Measurements from ENCODE around the gene HMCN2.

Gene HMCN2

DNA sequence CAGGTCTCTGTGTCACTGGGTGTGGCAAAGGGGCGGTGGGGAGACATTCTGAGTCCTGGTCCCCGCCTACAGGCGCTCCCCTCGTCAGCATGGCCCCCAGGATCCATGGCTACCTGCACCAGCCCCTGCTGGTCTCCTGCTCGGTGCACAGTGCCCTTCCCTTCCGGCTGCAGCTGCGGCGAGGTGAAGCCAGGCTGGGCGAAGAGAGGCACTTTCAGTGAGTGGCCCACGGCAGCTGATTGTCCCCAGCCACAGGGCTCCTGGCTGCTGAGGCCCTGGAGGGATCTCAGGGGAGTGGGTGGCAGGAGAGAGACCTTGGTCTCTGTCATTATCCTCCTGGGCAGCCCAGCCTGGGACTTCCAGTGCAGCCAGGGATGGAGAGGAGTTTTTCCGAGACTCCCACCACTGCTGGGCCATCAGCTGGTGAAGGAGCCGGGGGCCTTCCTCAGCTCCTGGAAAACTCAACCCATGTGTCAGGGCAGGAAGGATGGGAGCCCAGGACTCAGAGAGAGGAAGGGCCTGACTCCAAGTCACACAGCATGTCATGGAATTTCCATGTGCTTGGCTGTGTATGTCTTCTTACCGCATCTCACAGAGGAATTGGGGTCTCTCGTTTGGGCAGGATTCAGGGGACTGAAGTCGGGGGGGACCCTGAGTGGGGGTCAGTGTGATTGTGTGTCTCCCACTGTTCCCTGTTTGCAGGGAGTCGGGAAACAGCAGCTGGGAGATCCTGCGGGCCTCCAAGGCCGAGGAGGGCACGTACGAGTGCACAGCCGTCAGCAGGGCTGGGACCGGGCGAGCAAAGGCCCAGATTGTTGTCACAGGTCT, 37.4 kb downstream of the HMCN2 start:
- in situ Hi-C loops (cut with MboI; ENCODE audit: low sequenced_read_pairs) = no loop called here

DNA sequence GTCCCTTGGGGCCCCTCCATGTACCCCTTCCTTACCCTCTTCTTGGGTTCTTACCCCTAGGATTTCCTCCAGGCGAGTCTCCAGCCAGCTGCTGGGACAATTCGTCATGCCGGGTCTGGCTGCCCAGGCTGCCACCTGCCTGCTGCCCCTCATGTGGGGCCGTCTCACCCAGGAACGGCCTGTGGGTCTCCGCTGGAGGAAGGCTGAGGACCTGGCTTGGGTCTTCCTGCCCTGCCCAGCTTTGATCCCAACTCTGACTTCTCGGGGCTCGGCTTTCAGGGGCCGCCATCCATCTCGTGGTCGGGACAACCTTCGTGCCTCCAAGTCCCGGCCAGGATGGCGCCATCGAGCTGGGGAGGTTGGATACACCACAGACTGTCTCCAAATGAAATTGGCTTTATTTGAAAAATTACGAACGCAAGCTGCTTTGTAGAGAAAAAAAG, 38.1 kb downstream of the HMCN2 start:
- in situ Hi-C loops (cut with MboI; ENCODE audit: low sequenced_read_pairs) = no loop called here

DNA sequence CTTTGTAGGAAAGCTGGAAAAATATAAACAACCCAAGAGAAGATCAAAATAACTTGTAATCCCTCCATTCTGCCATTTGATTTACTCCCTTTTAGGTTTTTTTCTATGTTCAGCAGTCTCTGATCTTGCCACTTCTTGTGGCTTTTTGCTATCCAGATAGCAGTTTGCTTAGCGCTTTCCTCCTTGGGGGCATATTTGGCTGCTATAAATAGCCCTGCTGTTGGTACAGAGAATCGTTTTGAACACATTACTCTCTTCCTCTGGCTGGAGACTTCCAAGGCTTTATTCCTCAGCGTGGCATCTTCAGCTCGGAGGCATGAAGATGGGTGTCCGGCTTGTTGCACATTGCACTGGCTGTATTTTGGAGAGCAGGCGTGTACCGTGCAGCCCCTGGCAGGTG, 38.6 kb downstream of the HMCN2 start:
- in situ Hi-C loops (cut with MboI; ENCODE audit: low sequenced_read_pairs) = no loop called here

DNA sequence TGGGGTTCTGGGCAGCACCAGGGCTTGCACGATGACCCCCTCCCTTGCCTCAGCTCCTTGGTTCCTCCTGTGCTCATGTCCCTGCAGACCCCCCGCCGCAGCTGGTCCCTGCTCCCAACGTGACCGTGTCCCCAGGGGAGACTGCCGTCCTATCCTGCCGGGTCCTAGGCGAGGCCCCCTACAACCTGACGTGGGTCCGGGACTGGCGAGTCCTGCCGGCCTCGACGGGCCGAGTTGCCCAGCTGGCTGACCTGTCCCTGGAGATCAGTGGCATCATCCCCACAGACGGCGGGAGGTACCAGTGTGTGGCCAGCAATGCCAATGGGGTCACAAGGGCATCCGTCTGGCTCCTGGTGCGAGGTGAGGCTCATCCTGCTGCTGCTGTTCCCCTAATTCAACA, 39.1 kb downstream of the HMCN2 start:
- in situ Hi-C loops (cut with MboI; ENCODE audit: low sequenced_read_pairs) = no loop called here

- in situ Hi-C loops (cut with MboI; ENCODE audit: low sequenced_read_pairs) = no loop called here
Observed at GRCh38 chr9:130305381-130305780, 39.8 kb downstream of the HMCN2 start.

DNA sequence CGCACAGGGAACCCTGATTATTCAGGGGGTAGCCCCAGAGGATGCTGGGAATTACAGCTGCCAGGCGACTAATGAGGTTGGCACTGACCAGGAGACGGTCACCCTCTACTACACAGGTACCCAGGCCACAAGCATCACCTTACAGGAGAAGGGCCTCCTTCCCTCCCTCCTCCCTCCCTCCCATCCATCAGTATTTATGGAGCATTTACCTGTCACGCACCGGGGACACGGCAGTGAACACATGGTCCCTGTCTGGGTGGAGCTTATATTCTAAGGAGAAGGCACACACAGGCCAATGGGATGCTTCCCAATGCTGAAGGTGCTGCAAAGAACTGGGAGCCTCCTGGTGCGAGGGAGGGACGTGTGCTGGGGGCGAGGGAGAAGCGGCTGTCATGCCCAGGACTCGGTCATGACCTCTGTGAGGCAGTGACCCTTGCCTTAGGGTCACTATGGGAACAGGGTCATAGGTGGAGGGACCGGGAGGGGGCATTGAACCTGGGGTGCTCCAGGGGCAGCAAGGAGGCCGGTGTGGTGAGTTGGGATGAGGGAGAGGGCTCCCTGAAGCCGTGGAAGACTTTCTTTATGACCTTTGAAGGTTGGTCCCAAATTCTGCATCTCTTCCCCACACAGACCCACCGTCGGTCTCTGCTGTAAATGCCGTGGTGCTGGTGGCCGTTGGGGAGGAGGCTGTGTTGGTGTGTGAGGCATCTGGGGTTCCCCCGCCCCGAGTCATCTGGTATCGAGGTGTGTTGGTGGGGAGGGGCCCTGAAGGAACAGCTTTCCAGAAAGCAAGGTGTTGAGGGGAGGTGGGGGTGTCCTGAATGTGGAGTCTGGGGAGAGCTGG, 41.5 kb downstream of the HMCN2 start:
- in situ Hi-C loops (cut with MboI; ENCODE audit: low sequenced_read_pairs) = no loop called here

DNA sequence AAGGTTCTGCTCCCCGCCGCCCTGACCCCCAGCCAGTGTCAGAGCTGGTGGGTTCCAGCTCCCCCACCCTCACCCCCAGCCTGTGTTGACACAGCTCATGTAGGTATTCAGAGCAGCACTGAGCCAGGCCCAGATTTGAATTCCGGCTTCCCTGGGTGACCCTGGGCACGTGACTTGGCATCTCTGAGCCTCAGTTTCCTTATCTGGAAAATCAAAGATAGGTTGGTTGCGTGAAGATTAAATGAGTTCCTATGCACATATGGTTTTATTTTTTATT, 42.0 kb downstream of the HMCN2 start:
- in situ Hi-C loops (cut with MboI; ENCODE audit: low sequenced_read_pairs) = no loop called here

DNA sequence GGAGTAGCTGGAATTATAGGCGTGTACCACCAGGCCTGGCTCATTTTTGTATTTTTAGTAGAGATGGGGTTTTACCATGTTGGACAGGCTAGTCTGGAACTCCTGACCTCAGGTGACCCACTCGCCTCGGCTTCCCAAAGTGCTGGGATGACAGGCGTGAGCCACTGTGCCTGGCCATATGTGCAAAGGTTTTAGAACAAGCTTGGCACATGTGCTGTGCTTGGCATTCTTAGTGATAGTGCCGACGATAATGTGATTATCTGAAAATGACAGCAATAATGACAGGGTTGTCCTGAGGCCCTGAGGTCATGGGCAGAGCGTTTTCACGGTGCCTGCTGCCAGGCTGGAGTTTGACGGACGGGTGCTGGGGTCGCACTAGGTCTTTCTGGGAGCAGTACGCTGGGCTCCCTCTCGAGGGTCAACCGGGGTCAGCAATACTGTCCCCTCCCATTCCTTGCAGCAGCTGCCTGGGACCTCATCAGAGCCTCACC, 42.6 kb downstream of the HMCN2 start:
- in situ Hi-C loops (cut with MboI; ENCODE audit: low sequenced_read_pairs) = no loop called here

DNA sequence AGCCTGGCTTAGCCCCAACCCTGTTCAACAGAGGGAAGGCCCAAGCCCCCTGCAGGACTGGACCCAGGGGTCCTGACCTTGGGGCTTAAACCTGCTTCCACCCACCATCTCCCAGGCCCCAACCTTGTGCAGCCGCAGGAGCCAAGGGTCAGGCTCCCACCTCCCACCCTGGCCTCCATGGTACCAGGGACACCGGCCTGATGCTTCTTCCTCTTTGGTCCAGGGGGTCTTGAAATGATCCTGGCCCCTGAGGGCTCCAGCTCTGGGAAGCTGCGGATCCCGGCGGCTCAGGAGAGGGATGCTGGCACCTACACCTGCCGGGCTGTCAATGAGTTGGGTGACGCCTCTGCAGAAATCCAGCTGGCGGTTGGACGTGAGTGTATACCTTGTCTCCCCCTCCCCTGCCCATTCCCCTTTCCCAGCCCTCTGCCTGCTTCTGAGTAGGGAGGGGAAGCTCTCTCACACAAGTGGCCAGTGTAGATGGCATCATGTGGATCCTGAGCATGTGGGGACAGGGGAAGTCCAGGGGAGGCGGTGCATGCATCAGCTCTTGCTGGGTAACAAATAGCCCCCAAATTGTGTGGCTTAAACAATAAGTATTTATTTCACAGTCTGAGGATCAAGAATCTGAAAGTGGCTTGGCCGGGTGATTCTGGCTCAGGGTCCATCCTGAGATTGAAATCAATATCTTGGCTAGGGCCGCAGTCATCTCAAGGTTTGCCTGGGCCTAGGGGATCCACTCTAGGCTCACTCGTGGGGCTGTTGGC, 44.3 kb downstream of the HMCN2 start:
- in situ Hi-C loops (cut with MboI; ENCODE audit: low sequenced_read_pairs) = no loop called here

DNA sequence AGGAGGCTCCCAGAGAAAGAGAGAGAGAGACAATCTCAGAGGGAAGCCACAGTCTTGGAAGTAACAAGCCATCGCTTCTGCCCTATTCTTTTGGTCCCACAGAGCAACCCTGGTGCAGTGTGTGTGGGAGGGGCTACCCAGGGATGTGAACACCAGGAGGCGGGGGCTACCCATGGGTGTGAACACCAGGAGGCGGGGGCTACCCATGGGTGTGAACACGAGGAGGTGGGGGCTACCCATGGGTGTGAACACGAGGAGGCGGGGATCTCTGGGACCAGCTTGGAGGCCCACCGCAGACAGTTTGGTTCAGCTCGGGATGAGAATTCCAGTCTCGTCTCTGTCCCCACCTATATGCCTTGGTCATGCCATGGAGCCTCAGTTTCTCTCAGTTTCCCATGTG, 44.9 kb downstream of the HMCN2 start:
- in situ Hi-C loops (cut with MboI; ENCODE audit: low sequenced_read_pairs) = no loop called here

DNA sequence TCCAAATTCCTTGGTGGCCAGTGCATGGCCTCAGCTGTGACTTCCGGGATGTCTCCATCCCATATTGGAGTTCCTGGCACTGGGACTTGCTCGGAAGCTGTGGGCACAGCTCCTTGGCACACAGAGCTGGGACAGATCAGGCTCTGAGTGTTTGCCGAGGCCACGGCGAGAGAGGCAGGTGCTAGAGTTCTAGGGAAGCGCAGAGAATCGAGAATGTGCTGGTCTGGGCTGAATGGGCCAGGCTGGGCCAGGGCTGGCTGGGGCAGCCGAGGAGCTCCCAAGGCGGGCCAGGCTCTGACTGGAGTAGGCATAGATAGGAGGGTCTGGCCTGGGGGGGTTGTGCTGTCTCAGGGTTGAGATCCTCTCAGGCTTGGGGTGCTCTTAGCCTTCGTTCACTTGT, 45.4 kb downstream of the HMCN2 start:
- in situ Hi-C loops (cut with MboI; ENCODE audit: low sequenced_read_pairs) = no loop called here

- in situ Hi-C loops (cut with MboI; ENCODE audit: low sequenced_read_pairs) = no loop called here
Observed at GRCh38 chr9:130311408-130312140, 46.0 kb downstream of the HMCN2 start.

GRCh38 chr9:130313103-130313858, 47.7 kb downstream of the HMCN2 start:
- in situ Hi-C loops (cut with MboI; ENCODE audit: low sequenced_read_pairs) = no loop called here

DNA sequence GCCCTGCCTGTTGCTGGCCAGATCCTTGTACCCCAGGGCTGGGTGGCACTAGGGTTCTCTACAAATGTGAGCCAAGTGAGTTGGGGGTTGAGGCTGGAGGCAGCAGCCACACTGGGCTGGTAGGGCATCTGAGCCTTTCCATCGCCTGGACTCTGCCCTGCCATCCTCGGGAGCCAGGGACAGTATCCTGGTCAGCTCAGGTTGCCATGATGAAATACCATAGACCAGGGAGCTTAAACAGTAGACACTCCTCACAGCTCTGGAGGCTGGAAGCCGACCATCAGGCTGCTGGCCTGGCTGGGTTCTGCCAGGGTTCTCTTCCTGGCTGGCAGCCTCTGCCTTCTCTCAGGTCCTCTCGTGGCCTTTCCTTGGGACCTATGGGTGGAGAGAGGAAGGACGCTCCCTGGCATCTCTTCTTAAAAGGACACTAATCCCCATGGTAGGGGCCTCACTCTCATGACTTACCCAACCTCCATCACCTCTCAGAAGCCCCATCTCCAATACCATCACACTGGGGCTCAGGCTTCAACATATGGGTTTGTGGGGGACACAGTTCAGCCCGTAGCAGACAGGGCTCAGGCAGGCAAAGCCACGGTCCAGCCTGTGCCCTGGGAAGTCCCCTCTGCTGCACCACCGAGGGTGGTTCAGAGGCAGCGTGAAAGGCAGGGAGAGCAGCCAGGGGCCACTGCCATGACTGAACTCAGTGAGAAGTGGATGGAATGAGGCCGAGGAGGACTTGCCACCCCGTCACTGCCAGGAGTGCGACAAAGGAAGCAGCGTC, 50.1 kb downstream of the HMCN2 start:
- in situ Hi-C loops (cut with MboI; ENCODE audit: low sequenced_read_pairs) = no loop called here

GRCh38 chr9:130316430-130316829, 50.9 kb downstream of the HMCN2 start:
- in situ Hi-C loops (cut with MboI; ENCODE audit: low sequenced_read_pairs) = no loop called here

DNA sequence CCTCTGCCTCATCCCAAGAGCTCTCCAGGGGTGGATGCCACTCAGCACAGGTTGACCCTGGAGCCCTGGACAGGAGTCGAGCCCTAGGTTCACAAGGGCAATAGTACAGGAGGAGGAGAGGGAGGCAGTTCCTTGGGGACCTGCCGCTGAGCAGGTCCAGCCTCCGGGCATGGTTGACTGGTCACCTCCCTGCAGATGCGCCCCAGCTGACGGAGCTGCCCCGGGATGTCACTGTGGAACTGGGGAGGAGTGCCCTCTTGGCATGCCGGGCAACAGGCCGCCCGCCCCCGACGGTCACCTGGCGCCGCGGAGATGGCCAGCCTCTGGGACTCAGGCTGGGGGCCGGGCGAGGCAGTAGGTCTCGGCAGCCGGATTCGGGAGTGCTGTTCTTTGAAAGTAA, 53.7 kb downstream of the HMCN2 start:
- in situ Hi-C loops (cut with MboI; ENCODE audit: low sequenced_read_pairs) = no loop called here

DNA sequence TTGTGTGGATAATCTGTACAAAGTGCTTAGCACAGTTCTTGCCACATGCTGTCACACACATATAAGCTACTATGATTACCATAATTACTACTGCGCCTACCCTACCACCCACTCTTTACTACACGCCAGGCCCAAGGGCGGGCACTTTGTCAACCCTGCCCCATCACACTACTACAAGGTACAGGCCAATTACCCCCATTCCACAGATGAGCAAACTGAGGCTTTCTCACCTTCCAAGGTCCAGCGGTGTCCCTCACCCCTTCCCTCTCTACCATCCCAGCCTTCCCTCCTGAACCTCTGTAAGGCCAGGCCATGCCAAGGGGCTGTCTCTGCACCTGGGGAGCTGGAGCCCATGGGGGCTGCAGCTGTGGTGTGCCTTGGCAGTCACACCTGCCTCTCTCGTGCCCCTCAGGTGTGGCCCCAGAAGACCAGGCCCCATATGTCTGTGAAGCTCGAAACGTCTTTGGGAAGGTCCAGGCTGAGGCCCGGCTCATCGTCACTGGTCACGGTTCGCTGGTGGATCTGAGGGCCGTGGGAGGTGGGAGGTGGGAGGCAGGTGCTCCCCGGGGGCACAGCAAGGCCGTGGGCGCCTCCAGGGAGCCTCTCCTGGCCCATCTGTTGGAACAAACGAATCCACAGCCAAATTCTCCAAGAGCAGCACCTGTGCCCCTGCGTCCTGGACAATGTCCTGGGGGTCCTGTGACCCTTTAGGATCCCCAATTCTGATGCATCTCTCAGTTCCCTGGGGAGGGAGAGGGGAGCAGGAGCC, 54.6 kb downstream of the HMCN2 start:
- in situ Hi-C loops (cut with MboI; ENCODE audit: low sequenced_read_pairs) = no loop called here

- in situ Hi-C loops (cut with MboI; ENCODE audit: low sequenced_read_pairs) = no loop called here
Observed at GRCh38 chr9:130320723-130321481, 55.3 kb downstream of the HMCN2 start.

All from HL-60/S4 (cell line).